Gastroesophageal sphincter (tissue), 4 donors: ENCODE data around the gene DUS4L. TPM values are rescaled to one million over a fixed set of nuclear protein-coding genes. Genes with fewer than 3 reads are reported as not detected.
"Not testable (repeated sequence)": the region's sequence is repeated elsewhere in the genome, so short reads cannot be mapped to it uniquely, and the experiment has no call there.

Experiments used
- ATAC-seq: fragments of 150-250 bp; one replicate; pipeline ENCODE4 v1.9.1; 2016; ENCODE audit warnings: mild to moderate bottlenecking, moderate library complexity
- H3K27ac ChIP-seq, 4 donors: fragments of 200-600 bp; sonication (generic) in 3 of 4; 1 replicate in 3 of 4; 2 replicates in 1 of 4; pipeline ENCODE4 v1.5.1; 2016 to 2019
- H3K27me3 ChIP-seq: fragments of 200-600 bp; sonication (generic); one replicate; pipeline ENCODE4 v1.5.1; 2019
- H3K36me3 ChIP-seq, 2 donors: fragments of 200-600 bp; sonication (generic); one replicate each; pipeline ENCODE4 v1.5.1; 2019; ENCODE audit warnings: control low read depth in 1 of 2
- H3K4me1 ChIP-seq, 3 donors: fragments of 200-600 bp; sonication (generic); 1 replicate in 2 of 3; 2 replicates in 1 of 3; pipeline ENCODE4 v1.5.1; 2016 to 2019; ENCODE audit warnings: control low read depth in 2 of 3
- H3K4me3 ChIP-seq, 2 donors: fragments of 200-600 bp; sonication (generic); one replicate each; pipeline ENCODE4 v1.5.1; 2019; ENCODE audit warnings: mild to moderate bottlenecking in 1 of 2, moderate library complexity in 1 of 2
- H3K9me3 ChIP-seq, 3 donors: fragments of 200-600 bp; sonication (generic); one replicate each; pipeline ENCODE4 v1.5.1; 2017 to 2019; ENCODE audit warnings: control low read depth in 2 of 3
- EP300 ChIP-seq: sonication (generic); formaldehyde crosslinking; IDR thresholded peaks from one replicate; pipeline ENCODE4 v1.6.1; 2017; ENCODE audit warnings: antibody characterized with exemption, mild to moderate bottlenecking
- POLR2A ChIP-seq, 2 donors: fragments of 450-650 bp; IDR thresholded peaks; one replicate each; pipeline ENCODE4 v1.6.1; 2017; ENCODE audit warnings: antibody characterized with exemption in 2 of 2, mild to moderate bottlenecking in 2 of 2, moderate library complexity in 1 of 2
- POLR2AphosphoS5 ChIP-seq: sonication (generic); formaldehyde crosslinking; IDR thresholded peaks from one replicate; pipeline ENCODE4 v1.6.1; 2017; ENCODE audit warnings: antibody characterized with exemption
- WGBS, 2 donors: methylation state at CpG; one replicate each; pipeline ENCODE4 v1.1.5; 2018; ENCODE audit warnings: low coverage in 1 of 2; 5-methylcytosine and 5-hydroxymethylcytosine counted together
- total RNA-seq, 4 donors: library from RNA; depleted of rRNA; stranded (reverse); fragments of >200 nt; gene quantifications; one replicate each; pipeline ENCODE4 v1.1.0, GENCODE V29; 2016
- TF ChIP-seq, protein P1 (sequence below), 4 experiments: fragments of 200-600 bp in 2 of 4; fragments of 450-650 bp in 2 of 4; sonication (generic) in 1 of 4; IDR thresholded peaks; one replicate each; pipeline ENCODE4 v1.5.1; 2017 to 2019; ENCODE audit warnings: antibody characterized with exemption in 4 of 4, mild to moderate bottlenecking in 2 of 4, moderate library complexity in 2 of 4

The DUS4L gene
- total RNA-seq, 4 donors from 2014 or later = 4.0 to 14.8 (median 6.7) TPM

DNA sequence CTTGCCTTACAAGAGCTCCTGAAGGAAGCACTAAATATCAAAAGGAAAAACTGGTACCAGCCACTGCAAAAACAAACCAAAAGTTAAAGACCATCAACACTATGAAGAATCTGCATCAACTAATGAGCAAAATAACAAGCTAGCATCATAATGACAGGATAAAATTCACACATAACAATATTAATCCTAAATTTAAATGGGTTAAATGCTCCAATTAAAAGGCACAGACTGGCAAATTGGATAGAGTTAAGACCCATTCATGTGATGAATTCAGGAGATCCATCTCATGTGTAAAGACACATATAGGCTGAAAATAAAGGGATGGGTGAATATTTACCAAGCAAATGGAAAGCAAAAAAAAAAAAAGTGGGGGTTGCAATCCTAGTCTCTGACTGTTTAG, 29.6 kb upstream of the DUS4L start:
- H3K27ac ChIP-seq = no peak overlapping the region
- TF ChIP-seq, protein P1, sequence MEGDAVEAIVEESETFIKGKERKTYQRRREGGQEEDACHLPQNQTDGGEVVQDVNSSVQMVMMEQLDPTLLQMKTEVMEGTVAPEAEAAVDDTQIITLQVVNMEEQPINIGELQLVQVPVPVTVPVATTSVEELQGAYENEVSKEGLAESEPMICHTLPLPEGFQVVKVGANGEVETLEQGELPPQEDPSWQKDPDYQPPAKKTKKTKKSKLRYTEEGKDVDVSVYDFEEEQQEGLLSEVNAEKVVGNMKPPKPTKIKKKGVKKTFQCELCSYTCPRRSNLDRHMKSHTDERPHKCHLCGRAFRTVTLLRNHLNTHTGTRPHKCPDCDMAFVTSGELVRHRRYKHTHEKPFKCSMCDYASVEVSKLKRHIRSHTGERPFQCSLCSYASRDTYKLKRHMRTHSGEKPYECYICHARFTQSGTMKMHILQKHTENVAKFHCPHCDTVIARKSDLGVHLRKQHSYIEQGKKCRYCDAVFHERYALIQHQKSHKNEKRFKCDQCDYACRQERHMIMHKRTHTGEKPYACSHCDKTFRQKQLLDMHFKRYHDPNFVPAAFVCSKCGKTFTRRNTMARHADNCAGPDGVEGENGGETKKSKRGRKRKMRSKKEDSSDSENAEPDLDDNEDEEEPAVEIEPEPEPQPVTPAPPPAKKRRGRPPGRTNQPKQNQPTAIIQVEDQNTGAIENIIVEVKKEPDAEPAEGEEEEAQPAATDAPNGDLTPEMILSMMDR (IDR thresholded peaks at IDR 0.05) = no peak
- TF ChIP-seq EP300 (no peak), POLR2A (IDR thresholded peaks at IDR 0.05) (no peak), POLR2AphosphoS5 (no peak)
- no peaks in the 10 kb centered on the region for H3K9me3 ChIP-seq
- no peaks in the 10 kb centered on the region for H3K4me1 ChIP-seq
- ATAC-seq = no peak
- H3K36me3 ChIP-seq = peaks cover 0 to 28% of the 10 kb centered on the region in 2 donors
- no peak overlapping the region for H3K4me3 ChIP-seq
- no peaks in the 10 kb centered on the region for H3K27me3 ChIP-seq

DNA sequence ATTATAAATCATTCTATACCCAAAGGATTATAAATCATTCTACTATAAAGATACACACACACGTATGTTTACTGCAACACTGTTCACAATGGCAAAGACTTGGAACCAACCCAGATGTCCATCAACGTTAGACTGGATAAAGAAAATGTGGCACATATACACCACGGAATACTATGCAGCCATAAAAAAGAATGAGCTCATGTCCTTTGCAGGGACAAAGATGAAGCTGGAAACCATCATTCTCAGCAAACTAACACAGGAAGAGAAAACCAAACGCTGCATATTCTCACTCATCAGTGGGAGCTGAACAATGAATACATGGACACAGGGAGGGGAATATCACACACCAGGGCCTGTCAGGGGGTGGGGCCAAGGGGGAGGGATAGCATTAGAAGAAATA, 26.5 kb upstream of the DUS4L start:
- H3K4me3 ChIP-seq, H3K4me1 ChIP-seq, H3K27me3 ChIP-seq, ATAC-seq, H3K9me3 ChIP-seq, H3K27ac ChIP-seq: not testable (repeated sequence)
- peaks cover 0 to 45% of the 10 kb centered on the region in 2 donors for H3K36me3 ChIP-seq
- WGBS, 2 donors = 89 to 98% methylated on average over 3 to 4 of the region's 4 CpGs

DNA sequence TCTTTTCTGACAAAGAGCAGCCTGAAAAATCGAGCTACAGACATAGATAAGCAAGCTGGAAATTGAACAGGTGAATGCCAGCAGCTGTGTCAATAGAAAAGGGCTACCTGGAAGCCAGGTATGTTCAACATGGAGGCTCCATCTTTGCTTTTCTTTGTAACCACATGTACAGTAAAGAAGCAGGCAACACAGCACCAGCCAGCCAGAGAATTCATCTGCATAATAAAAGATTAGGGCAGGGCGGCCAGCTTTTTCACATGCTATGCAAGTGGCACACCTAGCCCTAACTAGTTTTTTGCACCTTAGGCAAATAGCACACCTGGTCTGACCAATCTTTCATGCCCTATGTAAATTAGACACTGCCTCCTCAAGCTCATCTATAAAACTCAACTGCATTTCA, 25.8 kb upstream of the DUS4L start:
- Histone ChIP-seq H3K4me3 (no peak overlapping the region), H3K27ac (no peak overlapping the region), H3K9me3 (no peaks in the 10 kb centered on the region), H3K27me3 (no peaks in the 10 kb centered on the region), H3K36me3 (peaks cover 0 to 51% of the 10 kb centered on the region in 2 donors), H3K4me1 (no peaks in the 10 kb centered on the region)
- WGBS, 2 donors = 48 to 90% methylated on average over 2 of the region's 2 CpGs
- ATAC-seq = no peak
- TF ChIP-seq POLR2AphosphoS5 (no peak), POLR2A (IDR thresholded peaks at IDR 0.05) (no peak), EP300 (no peak)
- TF ChIP-seq, protein P1 (IDR thresholded peaks at IDR 0.05) = no peak

DNA sequence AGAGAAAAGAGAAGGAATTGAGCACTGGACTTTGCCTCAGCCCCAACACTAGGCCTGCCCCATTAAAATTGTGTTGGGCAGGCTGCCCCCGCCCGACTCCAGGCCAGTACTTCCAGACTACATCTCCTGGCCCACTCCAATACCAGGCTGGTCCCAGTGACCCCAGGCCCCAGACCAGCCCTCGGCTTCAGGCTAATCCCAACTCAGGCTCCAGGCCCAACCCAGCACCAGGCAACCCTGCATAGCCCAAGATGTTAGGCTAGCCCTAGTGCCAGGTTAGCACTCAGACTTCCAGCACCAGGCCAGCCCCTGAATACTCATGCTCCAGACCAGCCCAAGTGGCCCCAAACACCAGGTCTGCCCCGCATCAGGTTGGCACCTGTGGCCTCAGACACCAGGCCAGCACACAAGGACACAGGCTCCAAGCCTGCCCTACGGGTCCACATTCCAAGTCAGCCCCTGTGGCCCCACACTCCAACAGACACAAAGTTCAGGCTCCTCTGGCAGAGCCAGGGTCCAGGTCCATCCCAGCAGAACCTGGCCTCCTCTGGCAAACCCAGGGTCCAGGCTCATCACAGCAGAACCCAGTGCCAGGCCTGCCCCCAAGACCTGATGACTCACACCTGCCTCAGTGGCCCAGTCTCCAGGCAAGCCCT, 20.3 kb upstream of the DUS4L start:
- H3K4me3 ChIP-seq = no peak overlapping the region
- H3K27me3 ChIP-seq = no peaks in the 10 kb centered on the region
- 90 to 100% methylated on average over 2 of the region's 5 CpGs for WGBS, 2 donors
- H3K36me3 ChIP-seq = peaks cover 0 to 77% of the 10 kb centered on the region in 2 donors
- no peak for ATAC-seq
- peaks cover 0 to 22% (median 0%) of the 10 kb centered on the region in 3 donors for H3K9me3 ChIP-seq
- no peaks in the 10 kb centered on the region for H3K4me1 ChIP-seq
- no peak for TF ChIP-seq POLR2AphosphoS5
- no peak for TF ChIP-seq EP300
- TF ChIP-seq, protein P1 (IDR thresholded peaks at IDR 0.05) = no peak
- no peak overlapping the region for H3K27ac ChIP-seq

DNA sequence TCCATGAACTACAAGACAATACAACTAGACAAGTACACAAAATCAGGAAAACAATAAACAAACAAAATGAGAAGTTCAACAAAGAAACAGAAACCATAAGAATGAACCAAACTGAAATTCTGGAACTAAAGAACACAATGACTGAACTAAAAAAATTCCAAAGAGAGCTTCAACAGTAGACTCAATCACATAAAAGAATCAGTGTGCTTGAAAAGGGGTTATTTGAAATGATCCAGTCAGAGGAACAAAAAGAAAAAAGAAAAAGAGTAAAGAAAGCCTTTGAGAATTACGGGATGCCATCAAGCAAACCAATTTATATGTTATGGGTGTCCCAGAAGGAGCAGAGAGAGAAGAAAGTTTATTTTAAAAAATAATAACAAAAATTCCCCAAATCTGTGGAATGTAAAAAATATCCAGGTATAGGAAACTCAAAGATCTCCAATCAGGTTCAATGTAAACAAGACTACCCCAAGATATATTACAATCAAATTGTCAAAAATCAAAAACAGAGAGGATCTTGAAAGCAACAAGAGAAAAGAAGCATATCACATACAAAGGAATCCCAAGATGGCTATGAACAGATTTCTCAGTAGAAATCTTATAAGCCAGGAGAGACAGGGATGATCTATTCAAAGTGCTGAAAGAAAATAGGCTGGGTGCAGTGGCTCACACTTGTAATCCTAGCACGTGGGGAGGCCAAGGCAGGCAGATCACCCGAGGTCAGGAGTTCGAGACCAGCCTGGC, 18.8 kb upstream of the DUS4L start:
- Histone ChIP-seq H3K4me3 (no peak overlapping the region), H3K27ac (no peak overlapping the region), H3K27me3 (no peaks in the 10 kb centered on the region), H3K4me1 (no peaks in the 10 kb centered on the region), H3K36me3 (peaks cover 0 to 65% of the 10 kb centered on the region in 2 donors), H3K9me3 (peaks cover 0 to 22% (median 0%) of the 10 kb centered on the region in 3 donors)
- WGBS, 2 donors = 85 to 95% methylated on average over 4 of the region's 4 CpGs
- no peak for ATAC-seq
- TF ChIP-seq POLR2A (IDR thresholded peaks at IDR 0.05) = no peak
- TF ChIP-seq, protein P1 (IDR thresholded peaks at IDR 0.05) = no peak
- TF ChIP-seq POLR2AphosphoS5 = no peak
- no peak for TF ChIP-seq EP300
